ENCODE measurements around the gene UEVLD.

The UEVLD gene

GRCh38 chr11:18540207-18541009, 48.1 kb downstream of the UEVLD start:
- peak; percentile 27 for TF ChIP-seq CTCF (IDR thresholded peaks at IDR 0.05; ENCODE audit: low read depth, low read length)
- no peak for DNase-seq (ENCODE audit: extremely low read depth, low read depth)

GRCh38 chr11:18536209-18536608, 52.3 kb downstream of the UEVLD start:
- no peak for TF ChIP-seq CTCF (IDR thresholded peaks at IDR 0.05; ENCODE audit: low read depth, low read length)
- DNase-seq (ENCODE audit: extremely low read depth, low read depth) = no peak

- DNase-seq (ENCODE audit: extremely low read depth, low read depth) = no peak
Observed at GRCh38 chr11:18534245-18534644, 54.3 kb downstream of the UEVLD start.

GRCh38 chr11:18533365-18533764, 55.2 kb downstream of the UEVLD start:
- DNase-seq (ENCODE audit: extremely low read depth, low read depth) = no peak

More at GRCh38 chr11:18534245-18534644, 54.3 kb downstream of the UEVLD start:
- TF ChIP-seq CTCF (IDR thresholded peaks at IDR 0.05; ENCODE audit: low read depth, low read length) = no peak

GRCh38 chr11:18527512-18527911, 61.0 kb downstream of the UEVLD start:
- peak; percentile 50 for DNase-seq (ENCODE audit: extremely low read depth, low read depth)

More at GRCh38 chr11:18533365-18533764, 55.2 kb downstream of the UEVLD start:
- TF ChIP-seq CTCF (IDR thresholded peaks at IDR 0.05; ENCODE audit: low read depth, low read length) = no peak

GRCh38 chr11:18526521-18527296, 61.8 kb downstream of the UEVLD start, which contains the start of gene TSG101:
TSG101 (minus strand) TSS chr11:18526942; CDS start chr11:18526816, 126 bp downstream.
- DNase-seq (ENCODE audit: extremely low read depth, low read depth) = peak; percentile 72

More at GRCh38 chr11:18527512-18527911, 61.0 kb downstream of the UEVLD start:
- TF ChIP-seq CTCF (IDR thresholded peaks at IDR 0.05; ENCODE audit: low read depth, low read length) = no peak

More at GRCh38 chr11:18526521-18527296, 61.8 kb downstream of the UEVLD start, which contains the start of gene TSG101:
- no peak for TF ChIP-seq CTCF (IDR thresholded peaks at IDR 0.05; ENCODE audit: low read depth, low read length)
